ENCODE results near the gene PCBP3. TPM values are rescaled to one million over a fixed set of nuclear protein-coding genes. Genes with fewer than 3 reads are reported as not detected.
"Not testable (repeated sequence)": the region's sequence is repeated elsewhere in the genome, so short reads cannot be mapped to it uniquely, and the experiment has no call there.

PCBP3 gene
- total and polyA plus RNA-seq, 4 donors = 0.36 to 1.6 (median 0.42) TPM

GRCh38 chr21:45961408-45961807 lies 317.9 kb downstream of the PCBP3 start:
- not testable (repeated sequence) for H3K36me3 ChIP-seq (ENCODE audit: control insufficient read depth in 4 of 4, insufficient read depth in 3 of 4, low read depth in 1 of 4, low read length in 3 of 4); H3K4me3 ChIP-seq (ENCODE audit: low read depth in 1 of 3, low read length in 3 of 3)
- 72% methylated on average over 2 of the region's 2 CpGs for WGBS

GRCh38 chr21:45962531-45963231 lies 319.2 kb downstream of the PCBP3 start:
- H3K9ac ChIP-seq (ENCODE audit: low read depth in 1 of 2, low read length in 2 of 2) = no peak overlapping the region
- TF ChIP-seq TAF1 (conservative IDR thresholded peaks at IDR 0.05) = no peak
- TF ChIP-seq RXRA (IDR thresholded peaks at IDR 0.05) = no peak
- TF ChIP-seq JUND (IDR thresholded peaks at IDR 0.05) = no peak
- no peak for TF ChIP-seq FOXA1 (IDR thresholded peaks at IDR 0.05)
- TF ChIP-seq ATF3 (IDR thresholded peaks at IDR 0.05) = no peak
- TF ChIP-seq NR2F2 (IDR thresholded peaks at IDR 0.05) = no peak
- TF ChIP-seq ZBTB33 (IDR thresholded peaks at IDR 0.05) = no peak
- no peak for TF ChIP-seq HNF4A (conservative IDR thresholded peaks at IDR 0.05)
- TF ChIP-seq MAX (IDR thresholded peaks at IDR 0.05) = no peak
- TF ChIP-seq GABPA (IDR thresholded peaks at IDR 0.05 in 1 of 2, conservative IDR thresholded peaks at IDR 0.05 in 1 of 2) = no peak
- TF ChIP-seq FOXA2 (IDR thresholded peaks at IDR 0.05) = no peak
- no peak for TF ChIP-seq RAD21 (IDR thresholded peaks at IDR 0.05)
- no peak for TF ChIP-seq CTCF (IDR thresholded peaks at IDR 0.05; ENCODE audit: low read depth, low read length, missing input control)
- TF ChIP-seq YY1 (IDR thresholded peaks at IDR 0.05) = no peak
- TF ChIP-seq SP1 (IDR thresholded peaks at IDR 0.05) = no peak
- no peak overlapping the region for H3K4me3 ChIP-seq (ENCODE audit: low read depth in 1 of 3, low read length in 3 of 3)
- no peak overlapping the region for H3K27ac ChIP-seq (ENCODE audit: low read depth in 1 of 2, low read length in 2 of 2)
- H3K4me1 ChIP-seq (ENCODE audit: control insufficient read depth in 4 of 4, insufficient read depth in 4 of 4, low read length in 3 of 4) = peaks cover 0 to 5% (median 2%) of the 10 kb centered on the region in 4 donors
- DNase-seq (ENCODE audit: low spot score) = no peak
- peaks cover 0 to 2% (median 0%) of the 10 kb centered on the region in 4 donors for H3K9me3 ChIP-seq (ENCODE audit: control insufficient read depth in 4 of 4, low read length in 3 of 4)
- no peaks in the 10 kb centered on the region for H3K27me3 ChIP-seq (ENCODE audit: control insufficient read depth in 4 of 4, insufficient read depth in 4 of 4, low read length in 3 of 4)
- 90% methylated on average over 4 of the region's 4 CpGs for WGBS
- no peaks in the 10 kb centered on the region for H3K36me3 ChIP-seq (ENCODE audit: control insufficient read depth in 4 of 4, insufficient read depth in 3 of 4, low read depth in 1 of 4, low read length in 3 of 4)

More at GRCh38 chr21:45961408-45961807, 317.9 kb downstream of the PCBP3 start:
- not testable (repeated sequence) for H3K9me3 ChIP-seq (ENCODE audit: control insufficient read depth in 4 of 4, low read length in 3 of 4); DNase-seq (ENCODE audit: low spot score); H3K27ac ChIP-seq (ENCODE audit: low read depth in 1 of 2, low read length in 2 of 2); H3K9ac ChIP-seq (ENCODE audit: low read depth in 1 of 2, low read length in 2 of 2); H3K4me1 ChIP-seq (ENCODE audit: control insufficient read depth in 4 of 4, insufficient read depth in 4 of 4, low read length in 3 of 4); H3K27me3 ChIP-seq (ENCODE audit: control insufficient read depth in 4 of 4, insufficient read depth in 4 of 4, low read length in 3 of 4)

GRCh38 chr21:45963232-45963570 lies 319.7 kb downstream of the PCBP3 start:
- Histone ChIP-seq H3K36me3 (ENCODE audit: control insufficient read depth in 4 of 4, insufficient read depth in 3 of 4, low read depth in 1 of 4, low read length in 3 of 4) (no peaks in the 10 kb centered on the region), H3K27me3 (ENCODE audit: control insufficient read depth in 4 of 4, insufficient read depth in 4 of 4, low read length in 3 of 4) (no peaks in the 10 kb centered on the region)
- WGBS = 76% methylated on average over 3 of the region's 3 CpGs
- TF ChIP-seq HNF4G (IDR thresholded peaks at IDR 0.05) = no peak
- no peak for TF ChIP-seq RXRA (IDR thresholded peaks at IDR 0.05)
- no peak for TF ChIP-seq FOXA2 (IDR thresholded peaks at IDR 0.05)
- TF ChIP-seq JUND (IDR thresholded peaks at IDR 0.05) = no peak
- TF ChIP-seq YY1 (IDR thresholded peaks at IDR 0.05) = no peak
- no peak for TF ChIP-seq SP1 (IDR thresholded peaks at IDR 0.05)
- TF ChIP-seq HNF4A (conservative IDR thresholded peaks at IDR 0.05) = no peak
- no peak for TF ChIP-seq GABPA (IDR thresholded peaks at IDR 0.05 in 1 of 2, conservative IDR thresholded peaks at IDR 0.05 in 1 of 2)
- no peak for TF ChIP-seq MAX (IDR thresholded peaks at IDR 0.05)
- TF ChIP-seq TAF1 (conservative IDR thresholded peaks at IDR 0.05) = no peak
- TF ChIP-seq FOXA1 (IDR thresholded peaks at IDR 0.05) = no peak
- no peak for TF ChIP-seq REST (IDR thresholded peaks at IDR 0.05)

More at GRCh38 chr21:45963232-45963570, 319.7 kb downstream of the PCBP3 start:
- H3K4me1 ChIP-seq (ENCODE audit: control insufficient read depth in 4 of 4, insufficient read depth in 4 of 4, low read length in 3 of 4) = peaks cover 0 to 5% (median 2%) of the 10 kb centered on the region in 4 donors
- DNase-seq (ENCODE audit: low spot score) = no peak
- H3K9ac ChIP-seq (ENCODE audit: low read depth in 1 of 2, low read length in 2 of 2) = no peak overlapping the region
- H3K4me3 ChIP-seq (ENCODE audit: low read depth in 1 of 3, low read length in 3 of 3) = no peak overlapping the region
- H3K27ac ChIP-seq (ENCODE audit: low read depth in 1 of 2, low read length in 2 of 2) = no peak overlapping the region
- H3K9me3 ChIP-seq (ENCODE audit: control insufficient read depth in 4 of 4, low read length in 3 of 4) = peaks cover 0 to 2% (median 0%) of the 10 kb centered on the region in 4 donors
